Testis (tissue), 3 donors: ENCODE results near the gene GRAMD1C. TPM values are rescaled to one million over a fixed set of nuclear protein-coding genes. Genes with fewer than 3 reads are reported as not detected.
A peak's percentile ranks its signal among the peaks of the same experiment; 100 is the strongest.

Experiments
- DNase-seq: peaks from one replicate; pipeline ENCODE4 v3.0.0-alpha.2; 2019
- H3K27ac ChIP-seq, 2 donors: fragments of 200-600 bp; sonication (generic); one replicate each; pipeline ENCODE4 v1.5.1; 2019
- H3K27me3 ChIP-seq: fragments of 200-600 bp; sonication (generic); one replicate; pipeline ENCODE4 v1.5.1; 2019
- H3K36me3 ChIP-seq: fragments of 200-600 bp; sonication (generic); one replicate; pipeline ENCODE4 v1.5.1; 2017; ENCODE audit warnings: low read depth; ENCODE audit errors: missing control alignments
- H3K4me1 ChIP-seq: fragments of 200-600 bp; sonication (generic); one replicate; pipeline ENCODE4 v1.5.1; 2019
- H3K4me3 ChIP-seq, 2 donors: fragments of 200-600 bp; sonication (generic); one replicate each; pipeline ENCODE4 v1.5.1; 2017 to 2019
- H3K9me3 ChIP-seq: fragments of 200-600 bp; sonication (generic); one replicate; pipeline ENCODE4 v1.5.1; 2017
- CTCF ChIP-seq, 3 experiments: fragments of 450-650 bp in 2 of 3; fragments of 200-600 bp in 1 of 3; sonication (generic) in 1 of 3; IDR thresholded peaks; one replicate each; pipeline ENCODE4 v1.5.1; 2016 to 2019; ENCODE audit warnings: antibody characterized with exemption in 3 of 3, mild to moderate bottlenecking in 2 of 3, moderate library complexity in 1 of 3
- POLR2A ChIP-seq: fragments of 450-650 bp; IDR thresholded peaks from one replicate; pipeline ENCODE4 v1.6.1; 2017; ENCODE audit warnings: antibody characterized with exemption, mild to moderate bottlenecking, moderate library complexity
- WGBS, 2 donors: methylation state at CpG; one replicate each; pipeline ENCODE4 v1.1.5; 2018; 5-methylcytosine and 5-hydroxymethylcytosine counted together
- intact Hi-C: fragments of 100-400 bp; cut with DNase I; formaldehyde crosslinking; loops from one replicate; pipeline ENCODE4 v1.15.1; 2023; ENCODE audit warnings: low total_unique reads
- polyA plus RNA-seq: library from polyadenylated mRNA; stranded (reverse); fragments of 350-450 nt; fragmentation: Illumina TruSeq; extraction: RNeasy Lipid Tissue Mini Kit (QIAGEN cat#74804); gene quantifications from one replicate; pipeline ENCODE4 v1.2.3, GENCODE V29; 2014; ENCODE audit warnings: low read depth, low replicate concordance; ENCODE audit not compliant: insufficient read depth
- total RNA-seq, 2 donors: library from RNA; depleted of rRNA; stranded (reverse); fragments of >200 nt; gene quantifications; one replicate each; pipeline ENCODE4 v1.2.3, GENCODE V29; 2016

Gene GRAMD1C
- total and polyA plus RNA-seq, 3 donors from 2014 or later, result 24.1 to 45.5 (median 24.3) TPM

GRCh38 chr3:113898892-113899291, 60.3 kb downstream of the GRAMD1C start:
- TF ChIP-seq POLR2A (no peak), CTCF (IDR thresholded peaks at IDR 0.05) (no peak)
- Histone ChIP-seq H3K4me3 (no peak overlapping the region), H3K9me3 (no peaks in the 10 kb centered on the region), H3K36me3 (no peaks in the 10 kb centered on the region), H3K27me3 (no peaks in the 10 kb centered on the region), H3K27ac (no peak overlapping the region), H3K4me1 (no peaks in the 10 kb centered on the region)
- intact Hi-C loops, result no loop called here
- no peak for DNase-seq
- 78 to 83% methylated on average over 2 of the region's 2 CpGs for WGBS, 2 donors

- DNase-seq, result no peak
- no peak for TF ChIP-seq CTCF (IDR thresholded peaks at IDR 0.05)
- no peak for TF ChIP-seq POLR2A
- no peaks in the 10 kb centered on the region for H3K4me1 ChIP-seq
- no peaks in the 10 kb centered on the region for H3K9me3 ChIP-seq
- no peaks in the 10 kb centered on the region for H3K36me3 ChIP-seq
- H3K4me3 ChIP-seq, result no peak overlapping the region
- H3K27me3 ChIP-seq, result no peaks in the 10 kb centered on the region
- intact Hi-C loops, result no loop called here
- H3K27ac ChIP-seq, result no peak overlapping the region
- WGBS, 2 donors, result 90 to 93% methylated on average over 4 of the region's 4 CpGs
Observed at GRCh38 chr3:113906568-113907140, 68.1 kb downstream of the GRAMD1C start.

GRCh38 chr3:113908133-113908532, 69.5 kb downstream of the GRAMD1C start:
- intact Hi-C loops, result no loop called here
- H3K27me3 ChIP-seq, result no peaks in the 10 kb centered on the region
- H3K27ac ChIP-seq, result no peak overlapping the region
- H3K4me3 ChIP-seq, result no peak overlapping the region
- no peaks in the 10 kb centered on the region for H3K36me3 ChIP-seq
- no peak for DNase-seq
- H3K9me3 ChIP-seq, result no peaks in the 10 kb centered on the region
- H3K4me1 ChIP-seq, result no peaks in the 10 kb centered on the region
- no peak for TF ChIP-seq POLR2A
- TF ChIP-seq CTCF (IDR thresholded peaks at IDR 0.05), result no peak

GRCh38 chr3:113910966-113911365, 72.4 kb downstream of the GRAMD1C start:
- no peaks in the 10 kb centered on the region for H3K4me1 ChIP-seq
- 70 to 87% methylated on average over 5 of the region's 5 CpGs for WGBS, 2 donors
- H3K36me3 ChIP-seq, result no peaks in the 10 kb centered on the region
- no peak for DNase-seq
- H3K27me3 ChIP-seq, result no peaks in the 10 kb centered on the region
- intact Hi-C loops, result no loop called here
- no peak overlapping the region for H3K27ac ChIP-seq
- TF ChIP-seq CTCF (IDR thresholded peaks at IDR 0.05) (no peak), POLR2A (no peak)
- no peak overlapping the region for H3K4me3 ChIP-seq
- H3K9me3 ChIP-seq, result no peaks in the 10 kb centered on the region

GRCh38 chr3:113912552-113913236, 74.1 kb downstream of the GRAMD1C start:
- WGBS, 2 donors, result 68 to 74% methylated on average over 3 of the region's 3 CpGs
- H3K27ac ChIP-seq, result no peak overlapping the region
- peak; percentile 29 for DNase-seq

More at GRCh38 chr3:113912552-113913236, 74.1 kb downstream of the GRAMD1C start:
- no peaks in the 10 kb centered on the region for H3K4me1 ChIP-seq
- H3K27me3 ChIP-seq, result no peaks in the 10 kb centered on the region
- peak; percentile 45 to 54 (median 54) for TF ChIP-seq CTCF (IDR thresholded peaks at IDR 0.05)
- TF ChIP-seq POLR2A, result no peak
- H3K9me3 ChIP-seq, result no peaks in the 10 kb centered on the region
- intact Hi-C loops, result no loop called here
- H3K4me3 ChIP-seq, result no peak overlapping the region
- no peaks in the 10 kb centered on the region for H3K36me3 ChIP-seq
